A673 (cell line): ENCODE data around the gene MGP. TPM values are rescaled to one million over a fixed set of nuclear protein-coding genes. Genes with fewer than 3 reads are reported as not detected.

Experiments
- BruUV-seq: library from RNA; stranded (reverse); fragments of 400-500 nt; replicated peaks from 2 replicates; lab custom pipeline; 2021; lab: Mats Ljungman, UMichigan
- CTCF ChIA-PET: fragments of 300-600 bp; sonication (Branson Sonifier 250); formaldehyde crosslinking; loops from one replicate; lab custom pipeline; 2022; ENCODE audit warnings: antibody characterized with exemption; lab: Charles Lee
- POLR2A ChIA-PET: fragments of 300-600 bp; sonication (Branson Sonifier 250); formaldehyde crosslinking; loops from one replicate; lab custom pipeline; 2022; ENCODE audit warnings: antibody characterized with exemption; ENCODE audit not compliant: low non-redundant PET; lab: Charles Lee
- DNase-seq: peaks from one replicate; pipeline ENCODE4 v3.0.0-alpha.2; 2015; ENCODE audit warnings: low spot score
- H3K27ac ChIP-seq: fragments of 200-600 bp; sonication (generic); 2 replicates; pipeline ENCODE4 v1.5.1; 2016; ENCODE audit warnings: mixed run types, low read depth, mild to moderate bottlenecking, mixed read lengths, antibody characterized with exemption, low read length; ENCODE audit not compliant: poor library complexity, severe bottlenecking
- H3K27me3 ChIP-seq: fragments of 200-600 bp; sonication (generic); replicated peaks from 2 replicates; pipeline ENCODE4 v1.6.1; 2017; ENCODE audit warnings: mixed run types, low read depth, mild to moderate bottlenecking, mixed read lengths, antibody characterized with exemption, low read length; ENCODE audit not compliant: insufficient read depth, poor library complexity
- H3K36me3 ChIP-seq: fragments of 200-600 bp; sonication (generic); 2 replicates; pipeline ENCODE4 v1.6.1; 2016; ENCODE audit warnings: mixed run types, mild to moderate bottlenecking, mixed read lengths, antibody characterized with exemption, low read length; ENCODE audit not compliant: insufficient read depth, poor library complexity, severe bottlenecking
- H3K4me1 ChIP-seq: fragments of 200-600 bp; sonication (generic); 2 replicates; pipeline ENCODE4 v1.6.1; 2017; ENCODE audit warnings: mixed run types, mild to moderate bottlenecking, mixed read lengths, antibody characterized with exemption, low read length; ENCODE audit not compliant: insufficient read depth, poor library complexity, severe bottlenecking
- H3K4me3 ChIP-seq: fragments of 200-600 bp; sonication (generic); 2 replicates; pipeline ENCODE4 v1.5.1; 2016; ENCODE audit warnings: low read depth, mixed run types, mild to moderate bottlenecking, mixed read lengths, low read length; ENCODE audit not compliant: poor library complexity, severe bottlenecking
- H3K9me3 ChIP-seq: fragments of 200-600 bp; sonication (generic); 2 replicates; pipeline ENCODE4 v1.6.1; 2016; ENCODE audit warnings: mixed run types, low read depth, mild to moderate bottlenecking, mixed read lengths, antibody characterized with exemption, low read length; ENCODE audit not compliant: poor library complexity, severe bottlenecking
- EZH2 ChIP-seq: fragments of 200-600 bp; sonication (generic); IDR thresholded peaks from 2 replicates; pipeline ENCODE4 v1.6.1; 2017; ENCODE audit warnings: borderline replicate concordance, low read depth, mild to moderate bottlenecking, mixed read lengths, antibody characterized with exemption, low read length; ENCODE audit not compliant: poor library complexity, severe bottlenecking
- intact Hi-C: fragments of 100-400 bp; cut with micrococcal nuclease; formaldehyde crosslinking; loops from one replicate; pipeline ENCODE4 v1.10.0; 2022; ENCODE audit not compliant: unreplicated experiment
- total RNA-seq: library from RNA; stranded (reverse); gene quantifications from 2 replicates; pipeline ENCODE4 v1.2.3, GENCODE V29; 2021
- TF ChIP-seq, protein P1 (sequence below): fragments of 300-800, 200-600 bp; sonication (generic); conservative IDR thresholded peaks from 2 replicates; pipeline ENCODE4 v1.5.1; 2017; ENCODE audit warnings: low read depth, mild to moderate bottlenecking, antibody characterized with exemption, low read length, moderate library complexity, mixed read lengths

The MGP gene
- total RNA-seq, 1 experiment from 2014 or later, result not detected

GRCh38 chr12:14844401-14844800 is 41.3 kb downstream of the MGP start:
- ChIA-PET POLR2A (no interaction called here), CTCF (interaction anchor here (2.3 kb wide), 1 partner anchor 151 kb away, joined by 13 read pairs; no protein-coding TSS in a partner anchor)
- intact Hi-C loops, result loop anchor here (5.0 to 10.0 kb wide), 2 partner anchors 310 to 683 kb away; no protein-coding TSS in a partner anchor
- no peak overlapping the region for H3K4me3 ChIP-seq
- DNase-seq, result no peak
- H3K27ac ChIP-seq, result no peak overlapping the region
- H3K4me1 ChIP-seq, result no peaks in the 10 kb centered on the region
- no TSS peak for BruUV-seq
- H3K36me3 ChIP-seq, result no peaks in the 10 kb centered on the region
- no peaks in the 10 kb centered on the region for H3K27me3 ChIP-seq
- no peak for TF ChIP-seq EZH2
- TF ChIP-seq, protein P1, sequence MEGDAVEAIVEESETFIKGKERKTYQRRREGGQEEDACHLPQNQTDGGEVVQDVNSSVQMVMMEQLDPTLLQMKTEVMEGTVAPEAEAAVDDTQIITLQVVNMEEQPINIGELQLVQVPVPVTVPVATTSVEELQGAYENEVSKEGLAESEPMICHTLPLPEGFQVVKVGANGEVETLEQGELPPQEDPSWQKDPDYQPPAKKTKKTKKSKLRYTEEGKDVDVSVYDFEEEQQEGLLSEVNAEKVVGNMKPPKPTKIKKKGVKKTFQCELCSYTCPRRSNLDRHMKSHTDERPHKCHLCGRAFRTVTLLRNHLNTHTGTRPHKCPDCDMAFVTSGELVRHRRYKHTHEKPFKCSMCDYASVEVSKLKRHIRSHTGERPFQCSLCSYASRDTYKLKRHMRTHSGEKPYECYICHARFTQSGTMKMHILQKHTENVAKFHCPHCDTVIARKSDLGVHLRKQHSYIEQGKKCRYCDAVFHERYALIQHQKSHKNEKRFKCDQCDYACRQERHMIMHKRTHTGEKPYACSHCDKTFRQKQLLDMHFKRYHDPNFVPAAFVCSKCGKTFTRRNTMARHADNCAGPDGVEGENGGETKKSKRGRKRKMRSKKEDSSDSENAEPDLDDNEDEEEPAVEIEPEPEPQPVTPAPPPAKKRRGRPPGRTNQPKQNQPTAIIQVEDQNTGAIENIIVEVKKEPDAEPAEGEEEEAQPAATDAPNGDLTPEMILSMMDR, result no peak
- no peaks in the 10 kb centered on the region for H3K9me3 ChIP-seq

DNA sequence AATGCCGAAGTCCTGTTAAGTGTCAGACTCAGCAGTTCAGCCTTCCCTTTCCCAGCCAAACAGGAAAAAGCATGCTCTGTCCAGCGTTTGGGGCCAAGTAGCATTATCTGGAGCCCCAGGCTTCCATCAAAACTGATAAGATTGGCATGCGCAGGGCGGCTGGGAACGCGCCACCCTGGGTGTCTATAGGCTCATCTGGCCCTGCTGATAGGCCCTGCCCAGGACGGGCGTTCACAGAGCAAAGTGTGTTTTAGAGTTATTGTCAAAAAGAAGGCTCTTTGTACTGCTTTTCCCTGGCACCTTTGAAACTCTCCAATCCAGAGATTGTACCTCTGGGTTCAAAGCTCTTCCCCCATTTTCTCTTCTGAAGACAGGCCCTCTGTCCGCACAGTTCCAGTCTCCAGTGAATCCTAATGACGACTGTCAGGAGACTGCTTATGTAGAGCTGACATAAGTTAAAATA is 42.2 kb downstream of the MGP start, which contains the start of gene ART4:
Gene ART4, minus strand, starts transcription at position 102 of the 463 bp plus-strand sequence. CDS start 413 bp downstream, outside the sequence.
- intact Hi-C loops, result loop anchor here (5.0 to 10.0 kb wide), 2 partner anchors 311 to 684 kb away; no protein-coding TSS in a partner anchor
- no TSS peak for BruUV-seq
- no peak within 1 kb of the TSS for H3K27ac ChIP-seq
- H3K27me3 ChIP-seq, result no peaks in the 10 kb centered on the region
- ChIA-PET POLR2A (no interaction called here), CTCF (interaction anchor here (2.3 kb wide), 1 partner anchor 152 kb away, joined by 13 read pairs; no protein-coding TSS in a partner anchor)
- no peaks in the 10 kb centered on the region for H3K36me3 ChIP-seq
- no peaks in the 10 kb centered on the region for H3K4me1 ChIP-seq
- no peak for DNase-seq
- TF ChIP-seq, protein P1, result no peak
- TF ChIP-seq EZH2, result no peak
- H3K9me3 ChIP-seq, result no peaks in the 10 kb centered on the region
- no peak within 1 kb of the TSS for H3K4me3 ChIP-seq

DNA sequence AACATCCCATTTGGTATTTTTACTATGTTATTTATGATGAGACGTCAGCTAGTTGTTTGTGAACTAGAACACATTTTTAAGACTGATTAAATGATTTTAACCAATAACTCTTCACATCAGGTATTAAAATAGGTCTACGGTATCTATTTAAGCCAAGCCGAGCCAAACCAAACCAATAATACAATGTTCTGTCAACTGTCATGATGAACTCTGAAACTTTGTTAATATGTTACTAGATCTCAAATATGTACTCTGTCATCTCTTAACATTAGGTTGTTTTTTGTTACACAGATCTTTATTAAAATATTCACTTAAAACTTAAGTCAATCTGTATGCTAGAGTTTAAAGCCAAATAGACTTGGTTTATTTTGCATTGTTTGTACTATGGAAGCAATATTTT is 43.3 kb downstream of the MGP start:
- H3K9me3 ChIP-seq, result no peaks in the 10 kb centered on the region
- H3K4me1 ChIP-seq, result no peaks in the 10 kb centered on the region
- no peak for DNase-seq
- no peaks in the 10 kb centered on the region for H3K36me3 ChIP-seq
- intact Hi-C loops, result loop anchor here (5.0 to 10.0 kb wide), 2 partner anchors 312 to 685 kb away; no protein-coding TSS in a partner anchor
- H3K4me3 ChIP-seq, result no peak overlapping the region
- ChIA-PET CTCF (no interaction called here), POLR2A (no interaction called here)
- H3K27me3 ChIP-seq, result no peaks in the 10 kb centered on the region
- TF ChIP-seq, protein P1, result no peak
- no TSS peak for BruUV-seq
- H3K27ac ChIP-seq, result no peak overlapping the region
